ENCODE data around the gene PYGL. TPM values are rescaled to one million over a fixed set of nuclear protein-coding genes. Genes with fewer than 3 reads are reported as not detected.

The PYGL gene
- total RNA-seq, 1 experiment from 2014 or later = 174 TPM

- ATAC-seq (no peak), DNase-seq (no peak)
- ChIA-PET CTCF (no interaction called here), POLR2A (ENCODE audit: unreplicated experiment) (no interaction called here)
- H2AFZ ChIP-seq (ENCODE audit: low read length) = no peak overlapping the region
- no peak overlapping the region for H3K4me2 ChIP-seq (ENCODE audit: low read length)
- no peak overlapping the region for H3K27ac ChIP-seq (ENCODE audit: low read length)
- peaks cover 4% of the 10 kb centered on the region for H3F3A ChIP-seq (ENCODE audit: low read length, unreplicated experiment)
- no peaks in the 10 kb centered on the region for H3K9me3 ChIP-seq (ENCODE audit: low read length)
- peaks cover 18% of the 10 kb centered on the region for H3K4me1 ChIP-seq (ENCODE audit: insufficient read depth, low read length)
- intact Hi-C loops (cut with micrococcal nuclease) = no loop called here
- H4K20me1 ChIP-seq (ENCODE audit: low read length) = no peaks in the 10 kb centered on the region
- TF ChIP-seq CTCF (conservative IDR thresholded peaks at IDR 0.05; ENCODE audit: low read depth, low read length) = no peak
- TF ChIP-seq EZH2 (IDR thresholded peaks at IDR 0.05; ENCODE audit: low read length, unreplicated experiment) = no peak
- H3K9ac ChIP-seq (ENCODE audit: low read length) = no peak overlapping the region
- no peaks in the 10 kb centered on the region for H3K79me2 ChIP-seq (ENCODE audit: low read length)
- BruUV-seq (replicated peaks) = no TSS peak
- no peaks in the 10 kb centered on the region for H3K27me3 ChIP-seq (ENCODE audit: low read length)
- H3K4me3 ChIP-seq (ENCODE audit: low read length) = no peak overlapping the region
- H3K9me2 ChIP-seq (replicated peaks; ENCODE audit: low read length) = no peaks in the 10 kb centered on the region
- peaks cover 48% of the 10 kb centered on the region for H3K36me3 ChIP-seq (ENCODE audit: low read depth, low read length)
These were observed 11.4 kb downstream of the PYGL start for GRCh38 chr14:50932592-50933495.

- Histone ChIP-seq H2AFZ (ENCODE audit: low read length) (no peak overlapping the region), H4K20me1 (ENCODE audit: low read length) (no peaks in the 10 kb centered on the region), H3K4me3 (ENCODE audit: low read length) (no peak overlapping the region), H3F3A (ENCODE audit: low read length, unreplicated experiment) (no peaks in the 10 kb centered on the region), H3K4me1 (ENCODE audit: insufficient read depth, low read length) (peaks cover 11% of the 10 kb centered on the region), H3K9ac (ENCODE audit: low read length) (no peak overlapping the region), H3K27me3 (ENCODE audit: low read length) (no peaks in the 10 kb centered on the region), H3K79me2 (ENCODE audit: low read length) (no peaks in the 10 kb centered on the region), H3K9me2 (replicated peaks; ENCODE audit: low read length) (no peaks in the 10 kb centered on the region), H3K36me3 (ENCODE audit: low read depth, low read length) (peaks cover 48% of the 10 kb centered on the region), H3K27ac (ENCODE audit: low read length) (no peak overlapping the region), H3K4me2 (ENCODE audit: low read length) (no peak overlapping the region), H3K9me3 (ENCODE audit: low read length) (no peaks in the 10 kb centered on the region)
- no peak for ATAC-seq
- no TSS peak for BruUV-seq (replicated peaks)
- ChIA-PET CTCF (no interaction called here), POLR2A (ENCODE audit: unreplicated experiment) (no interaction called here)
- no peak for DNase-seq
- TF ChIP-seq CTCF (conservative IDR thresholded peaks at IDR 0.05; ENCODE audit: low read depth, low read length) (no peak), EZH2phosphoT487 (IDR thresholded peaks at IDR 0.05; ENCODE audit: borderline replicate concordance, low read length) (no peak), EZH2 (IDR thresholded peaks at IDR 0.05; ENCODE audit: low read length, unreplicated experiment) (no peak)
- intact Hi-C loops (cut with micrococcal nuclease) = no loop called here
These were observed 12.1 kb downstream of the PYGL start for GRCh38 chr14:50932156-50932555.

- H2AFZ ChIP-seq (ENCODE audit: low read length) = no peak overlapping the region
- no peak for DNase-seq
- H3K4me2 ChIP-seq (ENCODE audit: low read length) = no peak overlapping the region
- no peaks in the 10 kb centered on the region for H3F3A ChIP-seq (ENCODE audit: low read length, unreplicated experiment)
- BruUV-seq (replicated peaks) = no TSS peak
- no peaks in the 10 kb centered on the region for H4K20me1 ChIP-seq (ENCODE audit: low read length)
- H3K4me3 ChIP-seq (ENCODE audit: low read length) = no peak overlapping the region
- intact Hi-C loops (cut with micrococcal nuclease) = no loop called here
- ChIA-PET CTCF (no interaction called here), POLR2A (ENCODE audit: unreplicated experiment) (no interaction called here)
- no peaks in the 10 kb centered on the region for H3K9me3 ChIP-seq (ENCODE audit: low read length)
- no peaks in the 10 kb centered on the region for H3K79me2 ChIP-seq (ENCODE audit: low read length)
- H3K36me3 ChIP-seq (ENCODE audit: low read depth, low read length) = peaks cover 48% of the 10 kb centered on the region
- H3K4me1 ChIP-seq (ENCODE audit: insufficient read depth, low read length) = 0 out of 2 replicates have a peak, but pooled peaks cover 5% of the 10 kb centered on the region
- no peak overlapping the region for H3K27ac ChIP-seq (ENCODE audit: low read length)
- H3K9me2 ChIP-seq (replicated peaks; ENCODE audit: low read length) = no peaks in the 10 kb centered on the region
- H3K9ac ChIP-seq (ENCODE audit: low read length) = no peak overlapping the region
- TF ChIP-seq EZH2 (IDR thresholded peaks at IDR 0.05; ENCODE audit: low read length, unreplicated experiment) (no peak), CTCF (conservative IDR thresholded peaks at IDR 0.05; ENCODE audit: low read depth, low read length) (no peak), EZH2phosphoT487 (IDR thresholded peaks at IDR 0.05; ENCODE audit: borderline replicate concordance, low read length) (no peak)
- ATAC-seq = no peak
- no peaks in the 10 kb centered on the region for H3K27me3 ChIP-seq (ENCODE audit: low read length)
These were observed 12.7 kb downstream of the PYGL start for GRCh38 chr14:50931559-50931958.
